ENCODE data around the gene CDX4.

CDX4 gene, protein sequence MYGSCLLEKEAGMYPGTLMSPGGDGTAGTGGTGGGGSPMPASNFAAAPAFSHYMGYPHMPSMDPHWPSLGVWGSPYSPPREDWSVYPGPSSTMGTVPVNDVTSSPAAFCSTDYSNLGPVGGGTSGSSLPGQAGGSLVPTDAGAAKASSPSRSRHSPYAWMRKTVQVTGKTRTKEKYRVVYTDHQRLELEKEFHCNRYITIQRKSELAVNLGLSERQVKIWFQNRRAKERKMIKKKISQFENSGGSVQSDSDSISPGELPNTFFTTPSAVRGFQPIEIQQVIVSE

DNA sequence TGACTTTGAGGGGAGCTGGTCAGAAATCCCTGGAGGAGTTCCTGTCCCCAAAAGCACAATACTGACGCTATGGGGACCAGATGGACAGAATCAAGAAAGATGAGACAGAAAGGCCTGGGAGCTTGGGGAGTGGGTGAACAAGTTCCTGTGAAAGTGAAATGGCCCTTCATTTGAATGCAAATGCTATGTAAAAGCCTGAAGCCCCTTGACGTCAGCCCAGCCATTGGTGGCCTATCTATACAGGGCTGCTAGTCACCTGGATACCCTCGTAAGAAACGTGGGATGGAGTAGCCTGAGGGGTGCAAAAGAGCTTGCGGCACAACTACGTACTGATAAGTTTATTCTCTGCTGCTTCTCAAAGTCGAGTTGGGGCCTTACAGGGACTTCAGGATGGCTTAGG lies at the start of gene CDX4:
TSS of gene CDX4 (plus strand) at position 223 of the 400 bp plus-strand sequence. CDS start 201 bp downstream, outside the sequence.
- in situ Hi-C loops (cut with MboI; ENCODE audit: low sequenced_read_pairs, unreplicated experiment) = no loop called here
- no peak for DNase-seq (ENCODE audit: low spot score)
- no peak for TF ChIP-seq CTCF (IDR thresholded peaks at IDR 0.05; ENCODE audit: borderline replicate concordance, control extremely low read depth, extremely low read depth, insufficient read depth, missing control alignments)

DNA sequence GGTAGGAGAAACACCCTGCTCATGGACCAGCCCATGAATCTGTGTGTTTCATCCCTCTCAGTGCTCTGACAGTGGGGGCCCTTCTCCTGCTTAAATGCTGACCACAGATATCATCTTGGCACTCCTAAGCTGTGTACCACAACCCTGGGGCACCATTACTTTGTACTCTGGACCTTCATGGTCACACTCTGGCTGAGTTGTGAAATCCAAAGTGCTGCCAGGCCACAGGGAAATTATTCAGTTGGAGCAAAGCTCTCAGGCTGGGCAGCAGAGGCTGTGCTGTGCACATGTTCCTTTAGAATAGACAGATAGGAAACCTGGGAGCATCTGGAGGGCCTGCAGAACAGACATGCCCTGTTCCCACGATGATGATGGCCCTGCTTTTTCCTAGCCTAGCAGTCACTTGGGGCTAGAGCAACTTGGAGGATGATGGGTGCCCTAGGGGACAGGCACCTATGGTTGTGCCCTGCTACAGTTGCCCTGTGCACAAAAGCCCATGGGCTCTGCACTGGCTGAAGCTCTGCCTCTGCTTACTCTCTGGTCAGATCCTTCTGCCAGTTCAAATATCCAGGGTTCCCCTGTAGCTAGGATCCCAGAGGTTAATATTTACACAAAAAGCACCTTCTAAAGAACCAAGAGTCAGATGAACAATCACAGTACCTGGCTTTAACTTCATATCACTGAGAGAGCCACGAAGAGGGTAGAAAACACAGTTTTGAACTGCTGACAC lies 48.5 kb upstream of the CDX4 start:
- in situ Hi-C loops (cut with MboI; ENCODE audit: low sequenced_read_pairs, unreplicated experiment) = no loop called here
- DNase-seq (ENCODE audit: low spot score) = no peak
- TF ChIP-seq CTCF (IDR thresholded peaks at IDR 0.05; ENCODE audit: borderline replicate concordance, control extremely low read depth, extremely low read depth, insufficient read depth, missing control alignments) = no peak

- in situ Hi-C loops (cut with MboI; ENCODE audit: low sequenced_read_pairs, unreplicated experiment) = no loop called here
- DNase-seq (ENCODE audit: low spot score) = no peak
- TF ChIP-seq CTCF (IDR thresholded peaks at IDR 0.05; ENCODE audit: borderline replicate concordance, control extremely low read depth, extremely low read depth, insufficient read depth, missing control alignments) = no peak
These were observed 46.6 kb upstream of the CDX4 start for GRCh38 chrX:73400136-73400748.

DNA sequence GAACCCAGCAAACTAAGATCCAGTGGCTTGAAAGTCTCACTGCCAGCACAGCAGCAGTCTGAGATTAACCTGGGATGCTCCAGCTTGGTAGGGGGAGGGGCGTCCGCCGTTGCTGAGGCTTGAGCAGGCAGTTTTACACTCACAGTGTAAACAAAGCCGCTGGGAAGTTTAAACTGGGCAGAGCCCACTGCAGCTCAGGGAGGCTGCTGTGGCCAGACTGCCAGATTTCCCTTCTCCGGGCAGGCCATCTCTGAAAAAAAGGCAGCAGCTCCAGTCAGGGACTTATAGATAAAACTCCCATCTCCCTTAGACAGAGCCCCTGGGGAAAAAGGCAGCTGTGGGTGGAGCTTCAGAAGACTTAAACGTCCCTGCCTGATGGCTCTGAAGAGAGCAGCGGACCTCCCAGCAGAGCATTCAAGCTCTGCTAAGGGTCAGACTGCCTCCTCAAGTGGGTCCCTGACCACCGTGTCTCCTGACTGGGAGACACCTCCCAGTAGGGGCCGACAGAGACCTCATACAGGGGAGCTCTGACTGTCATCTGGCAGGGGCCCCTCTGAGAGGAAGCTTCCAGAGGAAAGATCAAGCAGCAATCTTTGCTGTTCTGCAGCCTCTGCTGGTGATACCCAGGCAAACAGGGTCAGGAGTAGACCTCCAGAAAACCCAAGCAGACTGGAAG lies 45.1 kb upstream of the CDX4 start:
- in situ Hi-C loops (cut with MboI; ENCODE audit: low sequenced_read_pairs, unreplicated experiment) = no loop called here
- TF ChIP-seq CTCF (IDR thresholded peaks at IDR 0.05; ENCODE audit: borderline replicate concordance, control extremely low read depth, extremely low read depth, insufficient read depth, missing control alignments) = no peak
- no peak for DNase-seq (ENCODE audit: low spot score)

GRCh38 chrX:73412930-73413329 lies 33.9 kb upstream of the CDX4 start:
- in situ Hi-C loops (cut with MboI; ENCODE audit: low sequenced_read_pairs, unreplicated experiment) = no loop called here
- no peak for TF ChIP-seq CTCF (IDR thresholded peaks at IDR 0.05; ENCODE audit: borderline replicate concordance, control extremely low read depth, extremely low read depth, insufficient read depth, missing control alignments)
- DNase-seq (ENCODE audit: low spot score) = no peak

GRCh38 chrX:73447311-73447794 lies 500 bp downstream of the CDX4 start:
- TF ChIP-seq CTCF (IDR thresholded peaks at IDR 0.05; ENCODE audit: borderline replicate concordance, control extremely low read depth, extremely low read depth, insufficient read depth, missing control alignments) = no peak
- in situ Hi-C loops (cut with MboI; ENCODE audit: low sequenced_read_pairs, unreplicated experiment) = no loop called here
- no peak for DNase-seq (ENCODE audit: low spot score)

All from GM13976 (cell line).